Memory B cell (primary cell): ENCODE measurements around the gene MRPS18A.
"Not testable (repeated sequence)": the region's sequence is repeated elsewhere in the genome, so short reads cannot be mapped to it uniquely, and the experiment has no call there.

Source experiments
- ATAC-seq: fragments of 150-1000 bp; cut with Tn5 transposase; 2 replicates; pipeline ENCODE4 v1.10.0; 2021; ENCODE audit warnings: low read depth, mild to moderate bottlenecking, moderate library complexity
- DNase-seq, 2 donors: peaks; one replicate each; pipeline ENCODE4 v3.0.0; 2022; ENCODE audit warnings: low spot score in 2 of 2
- H3K27ac Mint-ChIP-seq: one replicate; pipeline ENCODE4 v1.8.0; 2022; ENCODE audit warnings: mild to moderate bottlenecking, moderate library complexity, mixed read lengths
- H3K27me3 Mint-ChIP-seq: one replicate; pipeline ENCODE4 v1.8.0; 2022; ENCODE audit warnings: mixed read lengths
- H3K36me3 Mint-ChIP-seq: one replicate; pipeline ENCODE4 v1.8.0; 2022; ENCODE audit warnings: mild to moderate bottlenecking, mixed read lengths
- H3K4me1 Mint-ChIP-seq: one replicate; pipeline ENCODE4 v1.8.0; 2022; ENCODE audit warnings: mixed read lengths
- H3K4me3 Mint-ChIP-seq: one replicate; pipeline ENCODE4 v1.8.0; 2022; ENCODE audit warnings: mild to moderate bottlenecking, moderate library complexity, mixed read lengths
- H3K9me3 Mint-ChIP-seq: one replicate; pipeline ENCODE4 v1.8.0; 2022; ENCODE audit warnings: mixed read lengths

The MRPS18A gene

DNA sequence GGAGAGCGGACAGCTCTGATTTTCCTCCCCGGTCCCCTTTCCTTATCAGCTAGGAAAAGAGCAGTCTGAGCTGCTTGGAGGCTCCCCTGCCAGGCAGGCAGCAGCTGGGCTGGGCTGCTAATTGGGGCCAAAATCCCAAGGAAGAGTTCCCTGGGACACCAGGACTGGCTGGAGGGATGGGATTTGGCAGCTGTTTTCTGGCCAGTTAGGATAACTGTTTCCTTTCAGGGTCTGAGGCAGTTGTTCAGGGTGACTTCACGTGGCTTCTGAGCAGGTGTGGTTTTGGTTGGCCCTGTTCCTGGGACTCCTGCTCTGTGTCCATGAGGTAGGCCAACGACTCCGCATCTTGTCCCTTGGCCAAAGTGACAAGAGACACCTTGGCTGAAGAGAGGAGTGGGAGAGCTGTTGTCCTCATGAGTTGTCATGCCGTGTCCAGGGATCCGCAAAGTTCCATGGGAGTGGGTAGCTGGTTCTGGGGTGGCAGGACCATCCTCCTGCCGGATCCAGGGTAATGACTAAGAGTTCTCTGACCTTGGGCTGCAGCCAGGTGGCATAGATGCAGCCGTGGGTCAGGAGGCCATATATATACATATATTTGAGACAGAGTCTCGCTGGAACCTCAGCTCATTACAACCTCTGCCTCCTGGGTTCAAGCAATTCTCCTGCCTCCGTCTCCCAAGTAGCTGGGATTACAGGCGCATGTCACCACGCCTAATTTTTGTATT is 21.2 kb downstream of the MRPS18A start:
- no peak overlapping the region for H3K27ac Mint-ChIP-seq
- DNase-seq: no peak
- H3K4me3 Mint-ChIP-seq: no peak overlapping the region
- peaks cover 15% of the 10 kb centered on the region for H3K4me1 Mint-ChIP-seq
- H3K36me3 Mint-ChIP-seq: peaks cover 1% of the 10 kb centered on the region
- peaks cover 2% of the 10 kb centered on the region for H3K27me3 Mint-ChIP-seq
- H3K9me3 Mint-ChIP-seq: no peaks in the 10 kb centered on the region
- no peak for ATAC-seq

DNA sequence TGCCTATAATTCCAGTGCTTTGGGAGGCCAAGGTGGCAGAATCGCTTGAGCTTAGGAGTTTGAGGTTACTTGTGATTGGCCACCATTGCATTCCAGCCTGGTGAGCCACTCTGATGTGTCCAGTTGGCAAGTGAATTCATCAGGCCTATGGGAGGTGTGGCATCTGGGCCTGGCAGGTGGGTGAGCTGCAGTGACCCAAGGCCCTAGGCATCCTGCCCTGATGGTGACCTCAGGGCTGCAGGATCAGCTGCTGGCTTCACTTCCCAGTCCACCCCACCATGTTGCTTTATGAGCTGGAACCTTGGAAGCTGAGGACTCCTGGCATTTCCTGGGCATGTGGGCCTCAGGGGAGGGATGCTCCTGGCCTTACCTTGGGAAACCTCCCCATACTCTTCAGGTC is 22.2 kb downstream of the MRPS18A start:
- H3K4me3 Mint-ChIP-seq: no peak overlapping the region
- H3K27me3 Mint-ChIP-seq: peaks cover 2% of the 10 kb centered on the region
- peaks cover 15% of the 10 kb centered on the region for H3K4me1 Mint-ChIP-seq
- DNase-seq: no peak
- H3K36me3 Mint-ChIP-seq: no peaks in the 10 kb centered on the region
- no peak for ATAC-seq
- H3K9me3 Mint-ChIP-seq: no peaks in the 10 kb centered on the region
- H3K27ac Mint-ChIP-seq: no peak overlapping the region

DNA sequence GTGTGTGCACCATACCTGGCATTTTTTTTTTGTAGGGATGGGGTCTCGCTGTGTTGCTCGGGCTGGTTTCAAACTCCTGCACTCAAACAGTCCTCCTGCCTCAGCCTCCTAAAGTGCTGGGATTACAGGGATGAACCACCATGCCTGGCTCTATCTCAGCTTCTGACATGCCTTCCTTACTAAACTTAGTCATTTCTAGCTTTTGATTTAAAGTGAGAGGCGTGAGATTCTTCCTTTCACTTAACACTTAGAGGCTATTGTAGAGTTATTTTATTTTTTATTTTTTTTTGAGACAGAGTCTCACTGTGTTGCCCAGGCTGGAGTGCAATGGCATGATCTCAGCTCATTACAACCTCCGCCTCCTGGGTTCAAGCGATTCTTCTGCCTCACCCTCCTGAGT is 24.6 kb downstream of the MRPS18A start:
- not testable (repeated sequence) for H3K4me1 Mint-ChIP-seq, DNase-seq, H3K27me3 Mint-ChIP-seq, H3K27ac Mint-ChIP-seq, H3K4me3 Mint-ChIP-seq, ATAC-seq, H3K36me3 Mint-ChIP-seq, H3K9me3 Mint-ChIP-seq

DNA sequence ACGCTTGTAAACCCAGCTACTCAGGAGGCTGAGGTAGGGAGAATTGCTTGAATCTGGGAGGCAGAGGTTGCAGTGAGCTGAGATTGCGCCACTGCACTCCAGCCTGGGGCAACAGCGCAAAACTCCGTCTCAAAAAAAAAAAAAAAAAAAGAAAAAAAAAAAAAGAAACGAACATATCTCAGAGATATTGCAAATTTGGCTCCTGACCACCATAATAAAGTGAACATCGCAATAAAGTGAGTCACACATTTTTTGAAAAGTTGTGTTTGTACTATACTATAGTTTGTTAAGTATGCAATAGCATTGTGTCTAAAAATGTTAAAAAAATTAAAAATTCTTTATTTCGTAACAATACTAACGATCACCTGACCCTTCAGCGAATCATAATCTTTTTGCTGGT is 29.4 kb downstream of the MRPS18A start:
- Mint-ChIP-seq H3K27me3 (peaks cover 7% of the 10 kb centered on the region), H3K9me3 (peaks cover 1% of the 10 kb centered on the region), H3K4me1 (no peaks in the 10 kb centered on the region), H3K4me3 (no peak overlapping the region), H3K36me3 (no peaks in the 10 kb centered on the region), H3K27ac (no peak overlapping the region)
- ATAC-seq (no peak), DNase-seq (no peak)

DNA sequence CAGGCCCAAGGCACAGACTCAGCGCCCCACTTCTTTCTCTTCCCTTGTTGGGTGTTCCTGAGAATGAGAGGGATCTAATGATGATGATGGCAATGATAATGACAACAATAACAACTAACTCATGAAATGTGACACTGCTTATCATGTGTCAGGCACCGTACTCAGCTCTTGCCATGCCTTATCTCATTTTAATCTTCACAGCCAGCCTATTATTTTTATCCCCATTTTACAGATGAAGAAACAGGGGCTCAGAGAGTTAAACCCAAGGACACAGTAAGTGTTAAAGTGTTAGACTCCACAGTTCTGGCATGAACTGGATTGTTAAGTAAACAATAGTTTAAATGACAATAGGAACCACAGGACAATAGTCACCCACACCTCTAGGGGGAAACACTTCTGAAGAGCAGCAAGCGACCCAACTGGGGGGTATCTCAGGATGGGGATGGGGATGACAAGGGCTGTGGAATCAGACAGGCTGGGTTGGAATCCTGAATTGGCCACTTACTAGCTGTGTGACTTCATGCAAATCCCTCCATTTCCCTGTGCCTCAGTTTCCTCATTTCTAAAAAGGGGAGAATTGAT is 30.3 kb downstream of the MRPS18A start:
- Mint-ChIP-seq H3K36me3 (no peaks in the 10 kb centered on the region), H3K4me1 (no peaks in the 10 kb centered on the region), H3K9me3 (peaks cover 1% of the 10 kb centered on the region), H3K27me3 (peaks cover 7% of the 10 kb centered on the region), H3K4me3 (no peak overlapping the region), H3K27ac (no peak overlapping the region)
- ATAC-seq (no peak), DNase-seq (no peak)

DNA sequence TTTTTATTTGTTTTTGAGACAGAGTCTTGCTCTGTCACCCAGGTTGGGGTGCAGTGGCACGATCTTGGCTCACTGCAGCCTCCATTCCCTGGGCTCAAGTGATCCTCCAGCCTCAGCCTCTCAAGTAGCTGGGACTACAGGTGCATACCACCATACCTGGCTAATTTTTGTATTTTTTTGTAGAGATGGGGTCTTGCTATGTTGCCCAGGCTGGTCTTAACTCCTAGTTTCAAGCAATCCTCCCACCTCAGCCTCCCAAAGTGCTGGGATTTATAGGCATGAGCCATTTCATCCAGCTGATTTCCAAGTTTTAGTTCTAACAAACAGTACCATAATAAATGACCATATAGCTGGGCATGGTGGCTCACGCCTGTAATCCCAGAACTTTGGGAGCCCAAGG is 34.8 kb downstream of the MRPS18A start:
- not testable (repeated sequence) for H3K4me3 Mint-ChIP-seq, DNase-seq, H3K27ac Mint-ChIP-seq, H3K36me3 Mint-ChIP-seq, ATAC-seq, H3K9me3 Mint-ChIP-seq, H3K4me1 Mint-ChIP-seq, H3K27me3 Mint-ChIP-seq

DNA sequence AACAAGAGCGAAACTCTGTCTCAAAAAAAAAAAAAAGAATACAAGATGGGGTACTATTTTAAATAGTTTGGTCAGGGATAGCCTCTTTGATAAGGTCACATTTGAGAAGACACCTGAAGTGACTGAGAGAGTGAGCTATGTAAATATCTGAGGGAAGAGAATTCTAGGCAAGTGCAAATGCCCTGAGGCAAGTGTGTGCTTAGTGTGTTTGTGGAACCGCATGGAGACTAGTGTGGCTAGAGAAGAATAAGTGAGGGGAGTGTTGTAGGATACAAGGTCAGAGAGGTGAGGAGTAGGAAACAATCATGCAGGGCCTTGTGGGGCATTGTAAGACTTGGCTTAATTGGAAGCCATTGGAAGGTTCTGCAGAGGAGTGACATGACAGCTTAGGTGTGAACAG is 39.3 kb downstream of the MRPS18A start:
- Mint-ChIP-seq H3K27me3 (no peaks in the 10 kb centered on the region), H3K4me3 (no peak overlapping the region)

DNA sequence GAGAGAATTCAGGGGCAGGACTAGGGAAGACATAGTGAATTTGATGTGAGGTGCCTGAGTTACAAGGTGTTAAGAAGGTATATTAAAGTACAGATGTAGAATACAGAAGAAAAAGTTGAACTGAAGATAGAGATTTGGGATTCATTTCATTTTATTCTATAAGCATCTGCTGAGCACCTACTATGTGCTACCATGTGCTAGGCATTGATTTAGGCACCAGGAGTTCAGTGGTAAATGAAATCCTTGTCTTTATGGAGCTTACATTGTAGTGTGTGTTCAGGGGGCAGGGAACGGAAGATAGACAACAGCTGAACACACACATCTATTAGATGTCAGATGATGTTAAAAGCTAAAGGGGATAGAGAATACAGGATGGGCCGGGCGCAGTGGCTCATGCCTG is 40.0 kb downstream of the MRPS18A start:
- H3K27me3 Mint-ChIP-seq: no peaks in the 10 kb centered on the region
- no peak for DNase-seq
- no peak for ATAC-seq
- no peaks in the 10 kb centered on the region for H3K9me3 Mint-ChIP-seq
- H3K36me3 Mint-ChIP-seq: no peaks in the 10 kb centered on the region
- no peak overlapping the region for H3K4me3 Mint-ChIP-seq
- H3K27ac Mint-ChIP-seq: no peak overlapping the region
- peaks cover 10% of the 10 kb centered on the region for H3K4me1 Mint-ChIP-seq

More for the DNA sequence above, 39.3 kb downstream of the MRPS18A start:
- Mint-ChIP-seq H3K9me3 (no peaks in the 10 kb centered on the region), H3K36me3 (no peaks in the 10 kb centered on the region), H3K27ac (no peak overlapping the region), H3K4me1 (peaks cover 10% of the 10 kb centered on the region)
- ATAC-seq (no peak), DNase-seq (no peak)

DNA sequence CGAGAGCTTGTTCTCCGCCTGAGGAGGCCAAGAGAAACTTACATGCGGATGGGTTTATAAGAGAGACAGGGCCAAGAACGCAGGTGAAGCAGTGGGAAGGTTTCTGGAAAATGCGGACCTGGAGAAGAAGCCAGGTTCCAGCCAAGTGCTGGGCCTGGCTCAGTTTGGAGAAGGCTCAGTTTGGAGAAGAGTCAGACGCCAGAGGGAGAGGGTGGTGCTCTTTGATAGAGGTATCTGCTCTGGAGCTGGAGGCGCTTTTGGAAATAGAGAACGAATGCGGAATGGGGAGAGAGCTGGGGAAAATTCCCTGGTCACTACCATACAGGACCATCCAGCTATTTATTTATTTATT is 42.0 kb downstream of the MRPS18A start:
- H3K27ac Mint-ChIP-seq: peak overlapping the region; percentile 52
- peak overlapping the region; percentile 87 for H3K4me3 Mint-ChIP-seq
- no peaks in the 10 kb centered on the region for H3K27me3 Mint-ChIP-seq
- H3K4me1 Mint-ChIP-seq: peaks cover 14% of the 10 kb centered on the region
- ATAC-seq: peak; percentile 7
- peaks cover 6% of the 10 kb centered on the region for H3K36me3 Mint-ChIP-seq
- H3K9me3 Mint-ChIP-seq: no peaks in the 10 kb centered on the region
- DNase-seq: no peak

DNA sequence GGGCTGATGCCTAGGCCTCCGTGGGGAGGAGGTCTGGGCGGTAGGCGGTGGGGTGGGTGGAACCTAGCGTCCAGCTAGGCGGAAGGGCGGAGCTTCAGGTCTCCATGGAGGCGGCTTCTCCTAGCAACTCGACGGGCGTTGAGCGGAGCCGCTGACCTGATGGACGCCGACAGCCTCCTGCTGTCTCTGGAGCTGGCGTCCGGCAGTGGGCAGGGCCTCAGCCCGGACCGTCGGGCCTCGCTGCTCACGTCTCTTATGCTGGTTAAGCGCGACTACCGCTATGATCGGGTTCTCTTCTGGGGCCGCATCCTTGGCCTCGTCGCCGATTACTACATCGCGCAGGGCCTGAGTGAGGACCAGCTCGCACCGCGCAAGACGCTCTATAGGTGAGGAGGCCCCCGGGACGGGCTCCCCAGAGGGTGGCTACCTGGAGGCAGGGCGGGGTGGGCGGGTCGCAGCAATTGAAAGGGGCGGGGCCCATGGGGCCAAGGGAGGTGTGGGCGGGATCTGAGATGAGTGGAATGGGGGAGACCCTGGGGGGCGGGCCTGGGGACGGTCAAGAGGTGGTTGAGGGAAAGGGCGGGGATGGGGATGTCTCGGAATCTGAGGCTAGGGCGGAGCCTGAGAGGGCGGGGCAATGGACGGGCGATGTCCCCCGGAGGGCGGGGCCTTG is 42.5 kb downstream of the MRPS18A start, which contains the start of gene RSPH9:
TSS of gene RSPH9 (plus strand) at position 97 of the 673 bp plus-strand sequence. CDS start at position 160, 63 bp downstream.
- Mint-ChIP-seq H3K36me3 (peaks cover 11% of the 10 kb centered on the region), H3K27me3 (no peaks in the 10 kb centered on the region), H3K27ac (peak within 1 kb of the TSS; percentile 56), H3K4me1 (peaks cover 16% of the 10 kb centered on the region), H3K4me3 (peak within 1 kb of the TSS; percentile 87), H3K9me3 (no peaks in the 10 kb centered on the region)
- peak; percentile 41 to 63 for DNase-seq
- ATAC-seq: peak; percentile 87

DNA sequence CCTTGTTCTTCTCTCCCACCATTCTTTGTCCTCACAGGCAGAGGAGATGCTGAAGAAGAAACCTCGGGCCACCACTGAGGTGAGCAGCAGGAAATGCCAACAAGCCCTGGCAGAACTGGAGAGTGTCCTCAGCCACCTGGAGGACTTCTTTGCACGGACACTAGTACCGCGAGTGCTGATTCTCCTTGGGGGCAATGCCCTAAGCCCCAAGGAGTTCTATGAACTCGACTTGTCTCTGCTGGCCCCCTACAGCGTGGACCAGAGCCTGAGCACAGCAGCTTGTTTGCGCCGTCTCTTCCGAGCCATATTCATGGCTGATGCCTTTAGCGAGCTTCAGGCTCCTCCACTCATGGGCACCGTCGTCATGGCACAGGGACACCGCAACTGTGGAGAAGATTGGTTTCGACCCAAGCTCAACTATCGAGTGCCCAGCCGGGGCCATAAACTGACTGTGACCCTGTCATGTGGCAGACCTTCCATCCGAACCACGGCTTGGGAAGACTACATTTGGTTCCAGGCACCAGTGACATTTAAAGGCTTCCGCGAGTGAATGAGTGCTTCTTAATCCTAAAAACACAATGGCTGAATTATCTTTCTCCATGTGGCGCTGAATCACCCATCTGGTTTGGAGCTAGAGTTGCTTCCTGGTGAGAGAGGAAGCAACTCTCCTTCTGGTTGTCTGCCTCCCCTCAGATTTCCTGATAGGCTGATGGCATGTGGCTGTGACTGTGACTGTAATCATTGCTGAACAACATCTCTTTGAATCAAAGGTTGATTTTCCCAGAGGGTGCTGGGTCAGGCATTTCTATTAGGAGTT is 47.4 kb downstream of the MRPS18A start:
- Mint-ChIP-seq H3K27ac (no peak overlapping the region), H3K4me1 (peaks cover 31% of the 10 kb centered on the region)
- ATAC-seq: no peak

DNA sequence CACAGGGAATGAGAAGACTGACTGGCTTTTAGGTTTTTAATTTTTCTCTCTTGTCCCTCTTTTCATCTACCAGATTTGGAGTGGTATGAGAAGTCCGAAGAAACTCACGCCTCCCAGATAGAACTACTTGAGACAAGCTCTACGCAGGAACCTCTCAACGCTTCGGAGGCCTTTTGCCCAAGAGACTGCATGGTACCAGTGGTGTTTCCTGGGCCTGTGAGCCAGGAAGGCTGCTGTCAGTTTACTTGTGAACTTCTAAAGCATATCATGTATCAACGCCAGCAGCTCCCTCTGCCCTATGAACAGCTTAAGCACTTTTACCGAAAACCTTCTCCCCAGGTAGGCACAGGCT is 51.3 kb downstream of the MRPS18A start:
- Mint-ChIP-seq H3K4me1 (peaks cover 27% of the 10 kb centered on the region), H3K27ac (peak overlapping the region; percentile 96), H3K9me3 (no peaks in the 10 kb centered on the region), H3K27me3 (no peaks in the 10 kb centered on the region), H3K36me3 (peaks cover 12% of the 10 kb centered on the region), H3K4me3 (peak overlapping the region; percentile 95)
- DNase-seq: no peak
- ATAC-seq: peak; percentile 11

More for the DNA sequence above, 47.4 kb downstream of the MRPS18A start:
- Mint-ChIP-seq H3K4me3 (no peak overlapping the region), H3K9me3 (no peaks in the 10 kb centered on the region), H3K36me3 (peaks cover 17% of the 10 kb centered on the region), H3K27me3 (no peaks in the 10 kb centered on the region)
- no peak for DNase-seq

DNA sequence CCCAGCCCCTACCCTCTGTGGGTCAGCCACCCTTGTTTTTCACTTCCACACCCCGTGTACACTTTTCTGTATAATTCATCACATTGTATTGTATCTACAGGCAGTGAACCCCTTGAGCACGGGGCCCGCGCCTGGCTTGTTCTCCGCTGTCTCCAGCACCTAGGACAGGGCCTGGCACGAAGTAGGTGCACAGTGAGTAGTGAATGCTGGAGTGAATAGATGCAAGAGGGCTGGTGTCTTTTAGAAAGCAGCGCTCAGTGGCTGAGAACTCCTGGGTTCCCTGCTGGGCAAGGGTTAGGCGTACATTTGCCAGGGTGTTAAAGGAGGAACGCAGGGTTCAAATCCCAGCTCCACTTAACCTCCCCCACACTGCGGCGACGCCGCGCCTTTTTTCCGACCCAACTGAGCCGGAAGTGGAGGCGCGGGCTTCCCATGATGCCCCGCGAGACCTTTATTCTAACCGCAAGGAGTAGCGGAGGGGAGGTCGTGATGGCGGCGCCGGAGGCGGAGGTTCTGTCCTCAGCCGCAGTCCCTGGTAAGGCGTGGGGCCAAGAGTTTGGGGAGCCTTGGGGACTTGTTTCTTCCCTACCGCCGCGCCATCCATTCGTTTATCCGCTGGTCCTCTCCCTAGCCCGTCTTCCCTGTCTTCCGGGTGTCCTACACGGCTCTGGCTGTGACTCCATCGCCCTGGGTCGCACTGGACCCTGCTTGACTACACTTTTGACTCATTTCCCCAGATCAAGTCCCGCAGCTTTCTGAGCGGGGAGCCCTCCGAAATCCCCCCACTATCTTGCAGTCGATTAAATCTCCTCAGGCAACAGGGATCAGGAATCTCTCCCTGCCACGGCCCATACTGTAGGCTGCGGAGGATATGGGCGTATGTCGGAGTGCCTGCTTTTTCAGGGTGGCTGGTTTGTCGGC is 51.9 kb downstream of the MRPS18A start, which contains the start of gene MAD2L1BP:
TSS of gene MAD2L1BP (plus strand) at position 454 of the 921 bp plus-strand sequence. CDS start at position 490, 36 bp downstream.
- Mint-ChIP-seq H3K4me1 (peaks cover 31% of the 10 kb centered on the region), H3K9me3 (no peaks in the 10 kb centered on the region), H3K4me3 (peak within 1 kb of the TSS; percentile 95), H3K27me3 (no peaks in the 10 kb centered on the region), H3K27ac (peak within 1 kb of the TSS; percentile 96), H3K36me3 (peaks cover 11% of the 10 kb centered on the region)
- DNase-seq (peak; percentile 66 to 71), ATAC-seq (peak; percentile 92)
